ENCODE measurements around the gene SDK1. TPM values are rescaled to one million over a fixed set of nuclear protein-coding genes. Genes with fewer than 3 reads are reported as not detected.

Gene SDK1
- total RNA-seq, 1 donor from 2014 or later, result 225 TPM

- H3K4me3 Mint-ChIP-seq (ENCODE audit: unreplicated experiment), result no peak overlapping the region
- H3K36me3 Mint-ChIP-seq (ENCODE audit: unreplicated experiment), result peaks cover 11% of the 10 kb centered on the region
- no peak for DNase-seq
- H3K4me1 Mint-ChIP-seq (ENCODE audit: low read depth, unreplicated experiment), result peaks cover 16% of the 10 kb centered on the region
- H3K9me3 Mint-ChIP-seq (ENCODE audit: unreplicated experiment), result peaks cover 25% of the 10 kb centered on the region
- H3K27ac Mint-ChIP-seq (ENCODE audit: unreplicated experiment), result no peak overlapping the region
- TF ChIP-seq CTCF (IDR thresholded peaks at IDR 0.05; ENCODE audit: partially characterized antibody, unreplicated experiment), result no peak
- H3K27me3 Mint-ChIP-seq (ENCODE audit: unreplicated experiment), result peaks cover 18% of the 10 kb centered on the region
These were observed 615.1 kb downstream of the SDK1 start for GRCh38 chr7:3916146-3916545.

- no peak for DNase-seq
- TF ChIP-seq CTCF (IDR thresholded peaks at IDR 0.05; ENCODE audit: partially characterized antibody, unreplicated experiment), result no peak
- Mint-ChIP-seq H3K9me3 (ENCODE audit: unreplicated experiment) (peaks cover 21% of the 10 kb centered on the region), H3K27ac (ENCODE audit: unreplicated experiment) (no peak overlapping the region), H3K4me3 (ENCODE audit: unreplicated experiment) (peak overlapping the region; percentile 12), H3K36me3 (ENCODE audit: unreplicated experiment) (peaks cover 11% of the 10 kb centered on the region), H3K27me3 (ENCODE audit: unreplicated experiment) (peaks cover 14% of the 10 kb centered on the region), H3K4me1 (ENCODE audit: low read depth, unreplicated experiment) (peaks cover 21% of the 10 kb centered on the region)
These were observed 616.4 kb downstream of the SDK1 start for GRCh38 chr7:3917436-3917835.

- Mint-ChIP-seq H3K27me3 (ENCODE audit: unreplicated experiment) (peaks cover 17% of the 10 kb centered on the region), H3K4me3 (ENCODE audit: unreplicated experiment) (no peak overlapping the region), H3K27ac (ENCODE audit: unreplicated experiment) (no peak overlapping the region), H3K9me3 (ENCODE audit: unreplicated experiment) (peaks cover 20% of the 10 kb centered on the region), H3K4me1 (ENCODE audit: low read depth, unreplicated experiment) (peaks cover 28% of the 10 kb centered on the region), H3K36me3 (ENCODE audit: unreplicated experiment) (peaks cover 11% of the 10 kb centered on the region)
- no peak for TF ChIP-seq CTCF (IDR thresholded peaks at IDR 0.05; ENCODE audit: partially characterized antibody, unreplicated experiment)
- DNase-seq, result no peak
These were observed 617.5 kb downstream of the SDK1 start for GRCh38 chr7:3918576-3918975.

- Mint-ChIP-seq H3K4me3 (ENCODE audit: unreplicated experiment) (no peak overlapping the region), H3K27me3 (ENCODE audit: unreplicated experiment) (peaks cover 19% of the 10 kb centered on the region), H3K36me3 (ENCODE audit: unreplicated experiment) (peaks cover 11% of the 10 kb centered on the region), H3K9me3 (ENCODE audit: unreplicated experiment) (peaks cover 20% of the 10 kb centered on the region), H3K27ac (ENCODE audit: unreplicated experiment) (peak overlapping the region; percentile 25), H3K4me1 (ENCODE audit: low read depth, unreplicated experiment) (peaks cover 39% of the 10 kb centered on the region)
- peak; percentile 34 for DNase-seq
- TF ChIP-seq CTCF (IDR thresholded peaks at IDR 0.05; ENCODE audit: partially characterized antibody, unreplicated experiment), result peak; percentile 31
These were observed 621.2 kb downstream of the SDK1 start for GRCh38 chr7:3922175-3922635.

- peaks cover 10% of the 10 kb centered on the region for H3K36me3 Mint-ChIP-seq (ENCODE audit: unreplicated experiment)
- no peak for TF ChIP-seq CTCF (IDR thresholded peaks at IDR 0.05; ENCODE audit: partially characterized antibody, unreplicated experiment)
- H3K4me3 Mint-ChIP-seq (ENCODE audit: unreplicated experiment), result peak overlapping the region; percentile 23
- peaks cover 44% of the 10 kb centered on the region for H3K4me1 Mint-ChIP-seq (ENCODE audit: low read depth, unreplicated experiment)
- peaks cover 18% of the 10 kb centered on the region for H3K9me3 Mint-ChIP-seq (ENCODE audit: unreplicated experiment)
- H3K27ac Mint-ChIP-seq (ENCODE audit: unreplicated experiment), result peak overlapping the region; percentile 49
- H3K27me3 Mint-ChIP-seq (ENCODE audit: unreplicated experiment), result peaks cover 18% of the 10 kb centered on the region
- no peak for DNase-seq
These were observed 622.4 kb downstream of the SDK1 start for GRCh38 chr7:3923307-3923918.
